Thymus (tissue), 11 donors: ENCODE measurements around the gene SORBS2. TPM values are rescaled to one million over a fixed set of nuclear protein-coding genes. Genes with fewer than 3 reads are reported as not detected.

Source experiments
- DNase-seq, 9 donors: peaks; one replicate each; pipeline ENCODE4 v3.0.0-alpha.2; 2013; ENCODE audit warnings: low spot score in 9 of 9, low read depth in 6 of 9, missing footprints in 1 of 9
- H3K27ac ChIP-seq, 2 donors: one replicate each; pipeline ENCODE4 v1.5.1; 2013; ENCODE audit warnings: control low read depth in 1 of 2, low read depth in 1 of 2, low read length in 1 of 2, mild to moderate bottlenecking in 1 of 2, moderate library complexity in 1 of 2
- H3K27me3 ChIP-seq, 2 donors: one replicate each; pipeline ENCODE4 v1.5.1; 2013; ENCODE audit warnings: low read length in 1 of 2; ENCODE audit not compliant: control insufficient read depth in 2 of 2, insufficient read depth in 1 of 2
- H3K36me3 ChIP-seq, 2 donors: one replicate each; pipeline ENCODE4 v1.5.1; 2013; ENCODE audit warnings: low read length in 1 of 2, mild to moderate bottlenecking in 1 of 2, moderate library complexity in 1 of 2; ENCODE audit not compliant: control insufficient read depth in 2 of 2, insufficient read depth in 2 of 2
- H3K4me1 ChIP-seq, 2 donors: one replicate each; pipeline ENCODE4 v1.5.1; 2013; ENCODE audit warnings: low read length in 2 of 2; ENCODE audit not compliant: control insufficient read depth in 2 of 2, insufficient read depth in 2 of 2
- H3K4me3 ChIP-seq, 2 donors: one replicate each; pipeline ENCODE4 v1.5.1; 2013; ENCODE audit warnings: low read length in 2 of 2, control low read depth in 1 of 2, mild to moderate bottlenecking in 1 of 2
- H3K9me3 ChIP-seq, 2 donors: one replicate each; pipeline ENCODE4 v1.5.1; 2013; ENCODE audit warnings: low read length in 1 of 2, mild to moderate bottlenecking in 1 of 2; ENCODE audit not compliant: control insufficient read depth in 2 of 2, insufficient read depth in 1 of 2
- WGBS: extraction: QIAGEN DNeasy Blood & Tissue Kit; methylation state at CpG from one replicate; pipeline ENCODE4 v1.1.7; 2013; 5-methylcytosine and 5-hydroxymethylcytosine counted together
- polyA plus RNA-seq: library from polyadenylated mRNA; stranded (reverse); fragments of 200-250 nt; gene quantifications from one replicate; pipeline ENCODE4 v1.2.3, GENCODE V29; 2013
- total RNA-seq: library from RNA; stranded (reverse); fragments of 120-200 nt; gene quantifications from one replicate; pipeline ENCODE4 v1.2.4, GENCODE V29; 2013
- donor health status: healthy.

The SORBS2 gene
- total and polyA plus RNA-seq, 2 donors, result 13.8 to 78.6 TPM

- Histone ChIP-seq H3K4me1 (no peaks in the 10 kb centered on the region), H3K36me3 (no peaks in the 10 kb centered on the region), H3K27ac (no peak overlapping the region), H3K4me3 (no peak overlapping the region), H3K9me3 (no peaks in the 10 kb centered on the region), H3K27me3 (no peaks in the 10 kb centered on the region)
- WGBS, result 94% methylated on average over 3 of the region's 3 CpGs
- DNase-seq, result no peak
Observed at GRCh38 chr4:185570727-185571126, 241.3 kb downstream of the SORBS2 start.

- H3K9me3 ChIP-seq, result no peaks in the 10 kb centered on the region
- WGBS, result 91% methylated on average over 21 of the region's 21 CpGs
- no peaks in the 10 kb centered on the region for H3K4me1 ChIP-seq
- no peak overlapping the region for H3K4me3 ChIP-seq
- H3K27me3 ChIP-seq, result no peaks in the 10 kb centered on the region
- no peaks in the 10 kb centered on the region for H3K36me3 ChIP-seq
- DNase-seq, result no peak
- H3K27ac ChIP-seq, result no peak overlapping the region
Observed at GRCh38 chr4:185567381-185568376, 244.3 kb downstream of the SORBS2 start.

DNA sequence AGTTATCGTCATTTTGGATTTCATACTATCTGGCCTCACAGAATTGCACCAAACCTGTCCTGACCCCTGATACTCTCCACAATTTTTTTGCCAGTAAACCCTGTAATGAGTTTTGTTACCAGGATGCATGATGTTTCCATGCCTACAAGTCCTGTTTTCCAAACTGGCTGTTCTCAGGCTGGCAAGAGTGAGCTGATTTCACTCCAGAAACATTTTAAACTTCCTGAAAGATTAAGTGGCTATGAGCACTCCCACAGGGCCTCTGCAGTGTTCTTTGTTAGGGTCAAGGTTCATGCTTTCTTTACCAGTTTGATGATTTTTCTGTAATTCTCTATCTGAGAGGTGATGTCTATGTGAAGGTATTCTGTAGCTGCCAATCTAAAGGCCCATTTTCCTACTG, 245.0 kb downstream of the SORBS2 start:
- Histone ChIP-seq H3K4me3 (no peak overlapping the region), H3K9me3 (no peaks in the 10 kb centered on the region), H3K27me3 (no peaks in the 10 kb centered on the region), H3K4me1 (no peaks in the 10 kb centered on the region), H3K27ac (no peak overlapping the region), H3K36me3 (no peaks in the 10 kb centered on the region)
- no peak for DNase-seq
- 95% methylated on average over 1 of the region's 1 CpG for WGBS

GRCh38 chr4:185566425-185566824, 245.6 kb downstream of the SORBS2 start:
- no peak for DNase-seq
- no peaks in the 10 kb centered on the region for H3K4me1 ChIP-seq
- no peaks in the 10 kb centered on the region for H3K9me3 ChIP-seq
- no peak overlapping the region for H3K4me3 ChIP-seq
- no peaks in the 10 kb centered on the region for H3K36me3 ChIP-seq
- no peaks in the 10 kb centered on the region for H3K27me3 ChIP-seq
- H3K27ac ChIP-seq, result no peak overlapping the region
- WGBS, result 78% methylated on average over 8 of the region's 8 CpGs

DNA sequence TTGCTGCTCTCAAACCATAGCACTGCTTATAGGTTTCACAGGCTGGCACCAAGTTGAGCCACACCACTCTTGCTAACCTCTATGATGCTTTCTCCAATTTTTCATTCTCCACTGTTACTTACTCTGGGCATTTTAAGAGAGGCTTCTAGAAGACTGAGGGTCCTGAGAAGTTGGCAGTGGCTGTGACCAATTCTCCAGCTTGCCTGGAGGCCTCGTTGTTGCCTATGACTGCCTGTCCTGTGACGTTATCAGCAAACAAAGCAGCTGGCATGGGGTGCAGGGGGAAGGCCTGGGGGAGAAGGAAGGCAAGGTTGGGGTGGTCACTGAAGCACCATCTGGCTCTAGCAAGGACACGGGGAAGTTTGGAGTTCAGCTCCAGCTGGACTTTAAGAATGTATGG, 246.3 kb downstream of the SORBS2 start:
- H3K9me3 ChIP-seq, result no peaks in the 10 kb centered on the region
- no peaks in the 10 kb centered on the region for H3K4me1 ChIP-seq
- no peak overlapping the region for H3K4me3 ChIP-seq
- no peaks in the 10 kb centered on the region for H3K36me3 ChIP-seq
- no peaks in the 10 kb centered on the region for H3K27me3 ChIP-seq
- H3K27ac ChIP-seq, result no peak overlapping the region
- 90% methylated on average over 3 of the region's 3 CpGs for WGBS
- no peak for DNase-seq

DNA sequence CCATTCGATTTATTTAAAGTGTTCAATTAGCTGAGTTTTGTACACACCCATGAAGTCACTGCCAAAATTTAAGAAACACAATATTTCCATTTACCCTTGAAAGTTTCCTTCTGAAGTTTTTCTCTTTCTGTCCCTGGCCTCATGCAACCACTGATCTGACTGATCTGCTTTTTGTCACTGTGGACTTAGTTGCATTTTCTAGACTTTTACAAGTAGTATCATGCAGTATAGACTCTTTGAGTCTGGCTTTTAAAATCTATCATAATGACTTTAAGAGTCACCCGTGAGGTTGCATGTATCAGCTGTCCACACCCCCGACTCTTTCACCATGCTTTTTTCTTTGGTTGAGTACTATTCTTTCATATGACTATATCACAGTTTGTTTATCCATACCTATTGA, 247.6 kb downstream of the SORBS2 start:
- Histone ChIP-seq H3K9me3 (no peaks in the 10 kb centered on the region), H3K27ac (no peak overlapping the region)

GRCh38 chr4:185562531-185562930, 249.5 kb downstream of the SORBS2 start:
- Histone ChIP-seq H3K27ac (no peak overlapping the region), H3K4me3 (no peak overlapping the region), H3K4me1 (no peaks in the 10 kb centered on the region), H3K9me3 (no peaks in the 10 kb centered on the region), H3K27me3 (no peaks in the 10 kb centered on the region), H3K36me3 (no peaks in the 10 kb centered on the region)
- DNase-seq, result no peak
- 90% methylated on average over 3 of the region's 3 CpGs for WGBS

More for the DNA sequence above, 247.6 kb downstream of the SORBS2 start:
- H3K27me3 ChIP-seq, result no peaks in the 10 kb centered on the region
- no peaks in the 10 kb centered on the region for H3K36me3 ChIP-seq
- H3K4me3 ChIP-seq, result no peak overlapping the region
- H3K4me1 ChIP-seq, result no peaks in the 10 kb centered on the region
- no peak for DNase-seq
- 93% methylated on average over 3 of the region's 3 CpGs for WGBS

DNA sequence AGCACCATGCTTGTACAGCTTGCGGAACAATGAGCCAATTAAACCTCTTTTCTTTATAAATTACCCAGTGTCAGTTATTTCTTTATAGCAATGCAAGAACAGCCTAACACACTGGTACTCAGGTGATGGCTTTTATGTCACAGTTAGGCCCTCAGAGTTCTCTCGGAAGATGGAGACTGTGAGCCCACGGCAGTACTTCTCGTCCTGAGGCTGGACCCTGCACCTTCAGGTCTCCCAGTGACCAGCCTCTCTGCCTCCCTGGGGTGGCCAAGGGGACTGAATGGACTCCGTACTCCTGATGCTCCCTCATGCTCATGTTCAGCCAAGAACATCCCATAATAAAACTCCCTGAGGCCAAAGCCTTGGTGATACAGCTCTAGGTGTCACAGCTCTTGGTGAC, 251.7 kb downstream of the SORBS2 start:
- no peaks in the 10 kb centered on the region for H3K36me3 ChIP-seq
- no peaks in the 10 kb centered on the region for H3K9me3 ChIP-seq
- H3K4me1 ChIP-seq, result no peaks in the 10 kb centered on the region
- no peak for DNase-seq
- H3K4me3 ChIP-seq, result no peak overlapping the region
- WGBS, result 95% methylated on average over 5 of the region's 5 CpGs
- no peak overlapping the region for H3K27ac ChIP-seq
- no peaks in the 10 kb centered on the region for H3K27me3 ChIP-seq

- H3K4me3 ChIP-seq, result no peak overlapping the region
- H3K9me3 ChIP-seq, result no peaks in the 10 kb centered on the region
- H3K4me1 ChIP-seq, result no peaks in the 10 kb centered on the region
- no peak overlapping the region for H3K27ac ChIP-seq
- no peaks in the 10 kb centered on the region for H3K36me3 ChIP-seq
- H3K27me3 ChIP-seq, result no peaks in the 10 kb centered on the region
- no peak for DNase-seq
- WGBS, result 74% methylated on average over 4 of the region's 4 CpGs
Observed at GRCh38 chr4:185559915-185560281, 252.1 kb downstream of the SORBS2 start.
